DND-41 (cell line): ENCODE data around the gene CCNY.

Source experiments
- EZH2 ChIP-seq: IDR thresholded peaks from 3 replicates; pipeline ENCODE4 v1.6.1; 2012; ENCODE audit warnings: borderline replicate concordance, low read depth, mild to moderate bottlenecking, moderate library complexity, low read length, inconsistent platforms; ENCODE audit not compliant: severe bottlenecking
- TF ChIP-seq, protein P1 (sequence below): IDR thresholded peaks from 2 replicates; pipeline ENCODE4 v1.5.1; 2012; ENCODE audit warnings: borderline replicate concordance, low read length, moderate library complexity, mild to moderate bottlenecking; ENCODE audit not compliant: poor library complexity, severe bottlenecking; ENCODE audit errors: extremely low read depth

DNA sequence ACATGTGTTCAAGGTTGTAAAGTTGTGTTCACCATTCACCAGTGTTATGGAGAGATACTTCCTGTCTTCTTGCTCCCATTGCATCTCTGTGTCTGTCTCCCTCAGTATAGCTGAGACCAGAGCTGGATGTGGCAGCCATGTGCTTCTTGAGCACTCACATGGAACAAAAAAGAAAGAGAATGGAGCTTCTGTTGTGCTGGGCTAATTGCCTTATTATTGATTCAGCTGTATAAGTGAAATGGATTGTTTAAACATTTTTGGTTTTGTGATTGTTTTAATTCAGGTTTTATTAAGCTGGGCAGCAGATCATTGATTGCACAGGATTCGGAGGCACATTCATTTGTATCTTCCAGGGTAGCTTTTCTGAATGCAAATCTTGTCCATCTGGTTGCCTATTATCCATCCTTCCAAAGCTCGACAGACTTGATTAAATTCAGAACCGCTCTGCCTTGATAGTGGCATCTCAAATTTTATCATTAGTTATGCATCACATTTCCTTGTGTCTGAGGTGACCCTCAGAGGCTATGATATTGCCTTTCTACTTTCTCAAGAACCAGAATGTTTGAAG, 119.9 kb downstream of the CCNY start:
- TF ChIP-seq, protein P1, sequence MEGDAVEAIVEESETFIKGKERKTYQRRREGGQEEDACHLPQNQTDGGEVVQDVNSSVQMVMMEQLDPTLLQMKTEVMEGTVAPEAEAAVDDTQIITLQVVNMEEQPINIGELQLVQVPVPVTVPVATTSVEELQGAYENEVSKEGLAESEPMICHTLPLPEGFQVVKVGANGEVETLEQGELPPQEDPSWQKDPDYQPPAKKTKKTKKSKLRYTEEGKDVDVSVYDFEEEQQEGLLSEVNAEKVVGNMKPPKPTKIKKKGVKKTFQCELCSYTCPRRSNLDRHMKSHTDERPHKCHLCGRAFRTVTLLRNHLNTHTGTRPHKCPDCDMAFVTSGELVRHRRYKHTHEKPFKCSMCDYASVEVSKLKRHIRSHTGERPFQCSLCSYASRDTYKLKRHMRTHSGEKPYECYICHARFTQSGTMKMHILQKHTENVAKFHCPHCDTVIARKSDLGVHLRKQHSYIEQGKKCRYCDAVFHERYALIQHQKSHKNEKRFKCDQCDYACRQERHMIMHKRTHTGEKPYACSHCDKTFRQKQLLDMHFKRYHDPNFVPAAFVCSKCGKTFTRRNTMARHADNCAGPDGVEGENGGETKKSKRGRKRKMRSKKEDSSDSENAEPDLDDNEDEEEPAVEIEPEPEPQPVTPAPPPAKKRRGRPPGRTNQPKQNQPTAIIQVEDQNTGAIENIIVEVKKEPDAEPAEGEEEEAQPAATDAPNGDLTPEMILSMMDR, result no peak
- TF ChIP-seq EZH2, result no peak
